ENCODE results near the gene NFILZ.

Gene NFILZ

GRCh38 chr19:8654591-8655339 is 24.3 kb downstream of the NFILZ start:
- Histone ChIP-seq H4K20me1 (ENCODE audit: insufficient read depth, low read length) (no peaks in the 10 kb centered on the region), H3K9ac (ENCODE audit: low read length) (peak overlapping the region; percentile 36; the same call in 1 of the 2 replicates), H3K27me3 (ENCODE audit: low read depth, low read length) (no peaks in the 10 kb centered on the region), H3K27ac (ENCODE audit: low read length) (no peak overlapping the region), H3K79me2 (ENCODE audit: low read length) (no peaks in the 10 kb centered on the region), H3K4me2 (ENCODE audit: low read length) (peak overlapping the region; percentile 92), H2AFZ (ENCODE audit: low read depth, low read length) (peak overlapping the region; percentile 100), H3K36me3 (replicated peaks; ENCODE audit: low read depth, low read length) (no peaks in the 10 kb centered on the region), H3K4me1 (ENCODE audit: low read length) (peaks cover 6% of the 10 kb centered on the region; the same call in 1 of the 2 replicates), H3K4me3 (ENCODE audit: low read length) (peak overlapping the region; percentile 71), H3K9me3 (ENCODE audit: insufficient read depth, low read length) (no peaks in the 10 kb centered on the region)
- TF ChIP-seq, protein P1, sequence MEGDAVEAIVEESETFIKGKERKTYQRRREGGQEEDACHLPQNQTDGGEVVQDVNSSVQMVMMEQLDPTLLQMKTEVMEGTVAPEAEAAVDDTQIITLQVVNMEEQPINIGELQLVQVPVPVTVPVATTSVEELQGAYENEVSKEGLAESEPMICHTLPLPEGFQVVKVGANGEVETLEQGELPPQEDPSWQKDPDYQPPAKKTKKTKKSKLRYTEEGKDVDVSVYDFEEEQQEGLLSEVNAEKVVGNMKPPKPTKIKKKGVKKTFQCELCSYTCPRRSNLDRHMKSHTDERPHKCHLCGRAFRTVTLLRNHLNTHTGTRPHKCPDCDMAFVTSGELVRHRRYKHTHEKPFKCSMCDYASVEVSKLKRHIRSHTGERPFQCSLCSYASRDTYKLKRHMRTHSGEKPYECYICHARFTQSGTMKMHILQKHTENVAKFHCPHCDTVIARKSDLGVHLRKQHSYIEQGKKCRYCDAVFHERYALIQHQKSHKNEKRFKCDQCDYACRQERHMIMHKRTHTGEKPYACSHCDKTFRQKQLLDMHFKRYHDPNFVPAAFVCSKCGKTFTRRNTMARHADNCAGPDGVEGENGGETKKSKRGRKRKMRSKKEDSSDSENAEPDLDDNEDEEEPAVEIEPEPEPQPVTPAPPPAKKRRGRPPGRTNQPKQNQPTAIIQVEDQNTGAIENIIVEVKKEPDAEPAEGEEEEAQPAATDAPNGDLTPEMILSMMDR (IDR thresholded peaks at IDR 0.05; ENCODE audit: low read depth, low read length): peak; percentile 87
- no peak for TF ChIP-seq EZH2phosphoT487 (IDR thresholded peaks at IDR 0.05; ENCODE audit: low read depth)

- Histone ChIP-seq H3K36me3 (replicated peaks; ENCODE audit: low read depth, low read length) (no peaks in the 10 kb centered on the region), H3K27ac (ENCODE audit: low read length) (no peak overlapping the region), H3K4me2 (ENCODE audit: low read length) (peak overlapping the region; percentile 92), H4K20me1 (ENCODE audit: insufficient read depth, low read length) (no peaks in the 10 kb centered on the region), H3K9me3 (ENCODE audit: insufficient read depth, low read length) (no peaks in the 10 kb centered on the region), H3K27me3 (ENCODE audit: low read depth, low read length) (no peaks in the 10 kb centered on the region), H3K4me3 (ENCODE audit: low read length) (0 out of 2 replicates have a peak overlapping the region, but pooled peaks have one; percentile 71), H3K79me2 (ENCODE audit: low read length) (no peaks in the 10 kb centered on the region), H3K9ac (ENCODE audit: low read length) (no peak overlapping the region), H2AFZ (ENCODE audit: low read depth, low read length) (peak overlapping the region; percentile 100), H3K4me1 (ENCODE audit: low read length) (peaks cover 6% of the 10 kb centered on the region; the same call in 1 of the 2 replicates)
- no peak for TF ChIP-seq EZH2phosphoT487 (IDR thresholded peaks at IDR 0.05; ENCODE audit: low read depth)
- TF ChIP-seq, protein P1 (IDR thresholded peaks at IDR 0.05; ENCODE audit: low read depth, low read length): no peak
Measured at GRCh38 chr19:8655340-8655709, 24.9 kb downstream of the NFILZ start.

DNA sequence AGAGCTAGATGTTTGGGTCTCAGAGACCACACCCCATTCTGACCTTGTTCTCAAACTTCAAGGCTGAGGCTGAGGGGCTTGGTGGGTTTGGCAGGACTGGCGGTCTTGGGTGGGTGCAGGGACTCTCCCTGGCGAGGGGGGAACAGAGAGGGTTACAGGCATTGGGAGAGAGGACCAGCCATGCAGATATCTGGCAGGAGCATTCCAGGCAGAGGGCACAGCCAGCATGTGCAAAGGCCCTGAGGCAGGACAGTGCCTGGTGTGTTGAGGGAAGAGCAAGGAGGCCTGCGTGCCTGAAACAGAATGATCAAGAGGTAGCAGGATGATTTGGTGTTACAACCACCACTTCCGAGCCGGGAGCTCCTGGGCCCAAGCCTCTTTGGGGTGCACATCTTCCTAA is 27.4 kb downstream of the NFILZ start:
- Histone ChIP-seq H3K9ac (ENCODE audit: low read length) (no peak overlapping the region), H3K79me2 (ENCODE audit: low read length) (no peaks in the 10 kb centered on the region), H3K27me3 (ENCODE audit: low read depth, low read length) (no peaks in the 10 kb centered on the region), H3K27ac (ENCODE audit: low read length) (no peak overlapping the region), H4K20me1 (ENCODE audit: insufficient read depth, low read length) (no peaks in the 10 kb centered on the region), H3K4me2 (ENCODE audit: low read length) (no peak overlapping the region), H3K4me1 (ENCODE audit: low read length) (peaks cover 6% of the 10 kb centered on the region; the same call in 1 of the 2 replicates), H2AFZ (ENCODE audit: low read depth, low read length) (no peak overlapping the region), H3K9me3 (ENCODE audit: insufficient read depth, low read length) (no peaks in the 10 kb centered on the region), H3K4me3 (ENCODE audit: low read length) (no peak overlapping the region), H3K36me3 (replicated peaks; ENCODE audit: low read depth, low read length) (no peaks in the 10 kb centered on the region)
- no peak for TF ChIP-seq EZH2phosphoT487 (IDR thresholded peaks at IDR 0.05; ENCODE audit: low read depth)
- TF ChIP-seq, protein P1 (IDR thresholded peaks at IDR 0.05; ENCODE audit: low read depth, low read length): no peak

GRCh38 chr19:8659905-8660304 is 29.5 kb downstream of the NFILZ start:
- H2AFZ ChIP-seq (ENCODE audit: low read depth, low read length): no peak overlapping the region
- no peak overlapping the region for H3K9ac ChIP-seq (ENCODE audit: low read length)
- TF ChIP-seq, protein P1 (IDR thresholded peaks at IDR 0.05; ENCODE audit: low read depth, low read length): no peak
- no peak for TF ChIP-seq EZH2phosphoT487 (IDR thresholded peaks at IDR 0.05; ENCODE audit: low read depth)
- no peak overlapping the region for H3K4me3 ChIP-seq (ENCODE audit: low read length)
- peaks cover 2% of the 10 kb centered on the region; the same call in 1 of the 2 replicates for H3K27me3 ChIP-seq (ENCODE audit: low read depth, low read length)
- H3K36me3 ChIP-seq (replicated peaks; ENCODE audit: low read depth, low read length): no peaks in the 10 kb centered on the region
- no peak overlapping the region for H3K27ac ChIP-seq (ENCODE audit: low read length)
- H3K4me1 ChIP-seq (ENCODE audit: low read length): peaks cover 4% of the 10 kb centered on the region; the same call in 1 of the 2 replicates
- H4K20me1 ChIP-seq (ENCODE audit: insufficient read depth, low read length): no peaks in the 10 kb centered on the region
- no peak overlapping the region for H3K4me2 ChIP-seq (ENCODE audit: low read length)
- no peaks in the 10 kb centered on the region for H3K9me3 ChIP-seq (ENCODE audit: insufficient read depth, low read length)
- no peaks in the 10 kb centered on the region for H3K79me2 ChIP-seq (ENCODE audit: low read length)
